HepG2 (cell line): ENCODE data around the gene ADGRV1. TPM values are rescaled to one million over a fixed set of nuclear protein-coding genes. Genes with fewer than 3 reads are reported as not detected.

Source experiments
- ATAC-seq: fragments of 200-7000 bp; cut with Tn5 transposase; 3 replicates; pipeline ENCODE4 v1.9.1; 2020; ENCODE audit warnings: mild to moderate bottlenecking, moderate library complexity
- BruUV-seq: library from RNA; stranded (reverse); fragments of 400-500 nt; replicated peaks from 2 replicates; lab custom pipeline; 2021; lab: Mats Ljungman, UMichigan
- CTCF ChIA-PET: fragments of 300-600 bp; formaldehyde crosslinking; extraction: SDS; loops from one replicate; lab custom pipeline; 2021; ENCODE audit warnings: low total read pairs, inconsistent platforms, low intra/inter-chr PET ratio; lab: Yijun Ruan, JAX
- POLR2A ChIA-PET: fragments of 350-600 bp; sonication (Branson Sonifier 250); formaldehyde crosslinking; loops from one replicate; lab custom pipeline; 2020; ENCODE audit warnings: antibody characterized with exemption, inconsistent platforms; lab: Yijun Ruan, JAX
- DNase-seq: peaks from one replicate; pipeline ENCODE4 v3.0.0-alpha.2; 2015; ENCODE audit warnings: low spot score
- FAIRE-seq: peaks from 3 replicates; lab custom pipeline; 2011; peaks lifted over from hg19 to GRCh38; lab: Jason Lieb, UNC
- H2AFZ ChIP-seq: one replicate; pipeline ENCODE4 v1.6.1; 2011; ENCODE audit warnings: low read length, inconsistent platforms
- H3K27ac ChIP-seq: fragments of 300-600 bp; 3 replicates; pipeline ENCODE4 v1.8.0; 2011; ENCODE audit warnings: mixed run types, mild to moderate bottlenecking, mixed read lengths, low read length, inconsistent platforms; ENCODE audit not compliant: insufficient read depth; ENCODE audit errors: extremely low read length
- H3K27me3 ChIP-seq, 2 experiments: fragments of 200-600 bp in 1 of 2; 2 replicates in 1 of 2; 3 replicates in 1 of 2; pipeline versions ENCODE4 v1.6.0 to v1.8.0; 2011; ENCODE audit warnings: low read length in 2 of 2, mild to moderate bottlenecking in 2 of 2, moderate library complexity in 2 of 2, inconsistent platforms in 1 of 2; ENCODE audit not compliant: insufficient read depth in 2 of 2, control insufficient read depth in 1 of 2
- H3K36me3 ChIP-seq, 2 experiments: fragments of 200-600 bp in 1 of 2; replicated peaks in 1 of 2; 2 replicates in 1 of 2; 3 replicates in 1 of 2; pipeline versions ENCODE4 v1.5.1 to v1.8.0; 2011; ENCODE audit warnings: low read length in 2 of 2, inconsistent platforms in 1 of 2; ENCODE audit not compliant: insufficient read depth in 2 of 2, control insufficient read depth in 1 of 2
- H3K4me1 ChIP-seq: 2 replicates; pipeline ENCODE4 v1.5.1; 2012; ENCODE audit warnings: low read length, inconsistent platforms; ENCODE audit not compliant: insufficient read depth
- H3K4me2 ChIP-seq: 2 replicates; pipeline ENCODE4 v1.6.0; 2011; ENCODE audit warnings: low read depth, low read length, inconsistent platforms
- H3K4me3 ChIP-seq, 3 experiments: fragments of 200-600 bp in 1 of 3; sonication (generic), shearing (Covaris generic) in 1 of 3; replicated peaks in 1 of 3; 2 replicates each; pipeline ENCODE4 v1.5.1; 2011 to 2016; ENCODE audit warnings: low read length in 3 of 3, inconsistent platforms in 2 of 3, low read depth in 2 of 3, mild to moderate bottlenecking in 2 of 3, control low read depth in 1 of 3, mixed read lengths in 1 of 3; ENCODE audit not compliant: insufficient read depth in 1 of 3
- H3K79me2 ChIP-seq: one replicate; pipeline ENCODE4 v1.6.1; 2011; ENCODE audit warnings: low read length, inconsistent platforms; ENCODE audit not compliant: insufficient read depth
- H3K9ac ChIP-seq: 2 replicates; pipeline ENCODE4 v1.6.0; 2011; ENCODE audit warnings: mild to moderate bottlenecking, low read depth, low read length, inconsistent platforms; ENCODE audit not compliant: insufficient read depth
- H3K9me3 ChIP-seq: 2 replicates; pipeline ENCODE4 v1.5.1; 2012; ENCODE audit warnings: mild to moderate bottlenecking, low read length
- H4K20me1 ChIP-seq: 2 replicates; pipeline ENCODE4 v1.6.0; 2011; ENCODE audit warnings: inconsistent platforms, mild to moderate bottlenecking, low read length, moderate library complexity; ENCODE audit not compliant: insufficient read depth
- BCL6 ChIP-seq: IDR thresholded peaks from 2 replicates; pipeline ENCODE4 v1.6.1; 2016; ENCODE audit warnings: missing genetic modification reagents, missing compliant biosample characterization
- BHLHE40 ChIP-seq: IDR thresholded peaks from 2 replicates; pipeline ENCODE4 v1.6.1; 2011; ENCODE audit warnings: low read length, improper control_type of control experiment
- CBX5 ChIP-seq: sonication (generic); formaldehyde crosslinking; IDR thresholded peaks from 2 replicates; pipeline ENCODE4 v1.4.0; 2020; ENCODE audit warnings: missing genetic modification reagents, borderline replicate concordance
- HNRNPLL ChIP-seq: fragments of 200-400 bp; formaldehyde crosslinking; IDR thresholded peaks from 2 replicates; pipeline ENCODE4 v1.6.1; 2017; ENCODE audit warnings: mild to moderate bottlenecking, low read depth, low read length; ENCODE audit not compliant: poor library complexity, severe bottlenecking
- MLLT10 ChIP-seq: sonication (generic); formaldehyde crosslinking; IDR thresholded peaks from 2 replicates; pipeline ENCODE4 v1.4.0; 2020; ENCODE audit warnings: missing genetic modification reagents
- TOPORS ChIP-seq: sonication (generic); formaldehyde crosslinking; IDR thresholded peaks from 2 replicates; pipeline ENCODE4 v1.8.0; 2023; ENCODE audit warnings: mild to moderate bottlenecking, missing genetic modification reagents
- XBP1 ChIP-seq: sonication (generic); formaldehyde crosslinking; IDR thresholded peaks from 2 replicates; pipeline ENCODE4 v1.5.0; 2020; ENCODE audit warnings: missing genetic modification reagents
- ZNF124 ChIP-seq: sonication (generic); formaldehyde crosslinking; IDR thresholded peaks from 2 replicates; pipeline ENCODE4 v1.4.0; 2020; ENCODE audit warnings: missing genetic modification reagents
- ZNF17 ChIP-seq: sonication (generic); formaldehyde crosslinking; IDR thresholded peaks from 2 replicates; pipeline ENCODE4 v1.5.0; 2020; ENCODE audit warnings: mild to moderate bottlenecking, missing genetic modification reagents
- ZNF431 ChIP-seq: sonication (generic); formaldehyde crosslinking; IDR thresholded peaks from 2 replicates; pipeline ENCODE4 v1.9.0; 2022; ENCODE audit warnings: missing genetic modification reagents, low read depth, mild to moderate bottlenecking, borderline replicate concordance
- ZNF567 ChIP-seq: sonication (generic); formaldehyde crosslinking; IDR thresholded peaks from 2 replicates; pipeline ENCODE4 v1.8.1; 2023; ENCODE audit warnings: mild to moderate bottlenecking, missing genetic modification reagents, borderline replicate concordance
- ZNF839 ChIP-seq: sonication (generic); formaldehyde crosslinking; IDR thresholded peaks from 2 replicates; pipeline ENCODE4 v1.4.0; 2020; ENCODE audit warnings: missing genetic modification reagents, mild to moderate bottlenecking, borderline replicate concordance
- WGBS: methylation state at CpG from one replicate; pipeline ENCODE4 v1.1.6; 2017; ENCODE audit warnings: low lambda C conversion rate; 5-methylcytosine and 5-hydroxymethylcytosine counted together
- in situ Hi-C: cut with HindIII; loops from 2 replicates; pipeline ENCODE4 v1.10.0; 2017; ENCODE audit warnings: low pct_unique_long_range_greater_than_20kb; ENCODE audit not compliant: extremely low pct_ligation_motif_present
- intact Hi-C: fragments of 100-400 bp; cut with micrococcal nuclease; formaldehyde crosslinking; loops from one replicate; pipeline ENCODE4 v1.10.0; 2022; ENCODE audit not compliant: unreplicated experiment
- polyA plus RNA-seq, 8 experiments: library from polyadenylated mRNA; depleted of rRNA in 3 of 8; stranded (reverse) in 7 of 8; unstranded in 1 of 8; fragments of >200 nt; fragmentation: Illumina TruSeq in 4 of 8; extraction: Trizol in 4 of 8; gene quantifications; 2 replicates each; pipeline versions ENCODE4 v1.2.1 to v1.2.3, GENCODE V29; 2011 to 2016; ENCODE audit warnings: low read depth in 4 of 8, missing spikeins in 1 of 8, mixed read lengths in 1 of 8; ENCODE audit not compliant: insufficient read depth in 1 of 8
- total RNA-seq, 5 experiments: library from RNA; depleted of rRNA; stranded (reverse); fragments of >200 nt; fragmentation: Illumina TruSeq; extraction: Trizol; gene quantifications; 2 replicates each; pipeline ENCODE4 v1.2.3, GENCODE V29; 2016; ENCODE audit warnings: low read depth in 1 of 5
- TF ChIP-seq, protein P1 (sequence below): sonication (generic); formaldehyde crosslinking; IDR thresholded peaks from 2 replicates; pipeline ENCODE4 v1.4.0; 2020; ENCODE audit warnings: low read depth, missing genetic modification reagents
- TF ChIP-seq, protein P2 (sequence below): sonication (generic); formaldehyde crosslinking; IDR thresholded peaks from 2 replicates; pipeline ENCODE4 v1.4.0; 2020; ENCODE audit warnings: missing genetic modification reagents

Gene ADGRV1
- total and polyA plus RNA-seq, 2 of the 13 experiments (the other 11 are each of a cell fraction or from before 2014, with no cell fraction given): 1.7 to 3.9 TPM

DNA sequence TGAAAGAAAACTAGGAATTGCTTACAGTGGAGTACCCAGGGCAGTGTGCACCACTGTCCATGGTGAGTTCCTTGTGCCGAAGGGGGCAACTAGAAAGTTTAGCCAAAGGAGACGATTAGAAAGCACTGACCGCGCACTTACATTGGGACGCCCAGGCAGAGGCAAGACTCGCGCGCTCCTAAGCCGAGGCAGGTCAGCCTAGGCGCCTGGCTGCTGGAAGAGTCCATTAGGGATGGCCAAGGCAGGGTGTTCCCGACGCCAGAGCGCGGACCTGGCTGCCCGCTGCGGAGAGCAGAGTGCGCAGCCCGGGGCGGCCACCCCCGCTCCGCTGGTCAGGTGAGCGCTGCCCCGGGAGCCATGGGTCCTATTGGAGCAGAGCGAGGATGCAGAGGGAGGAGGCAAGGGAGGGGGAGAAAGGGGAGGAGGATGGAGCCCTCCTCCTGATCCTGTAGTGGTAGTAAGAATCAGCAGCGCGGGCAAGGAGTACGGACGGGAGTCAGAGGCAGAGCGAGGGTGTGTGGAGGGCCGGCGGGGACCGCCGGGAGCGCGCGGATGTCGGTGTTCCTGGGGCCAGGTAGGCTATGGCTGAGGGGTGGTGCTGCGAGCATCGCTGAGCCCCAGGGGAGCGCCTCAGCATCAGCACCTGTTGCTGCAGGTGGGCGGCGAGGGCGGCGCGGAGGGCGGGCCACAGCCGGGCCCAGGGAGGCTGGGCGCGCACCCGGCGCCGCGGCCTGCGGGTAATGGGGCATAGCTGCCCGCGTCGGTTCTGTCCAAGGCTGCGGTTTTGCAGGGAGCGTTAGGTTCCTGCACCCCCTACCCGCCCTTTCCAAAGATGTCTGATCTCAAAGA, at the start of gene ADGRV1 (continued):
- TF ChIP-seq ZNF567 (CRISPR knock-in tag) (no peak), BCL6 (CRISPR knock-in tag) (no peak), ZNF124 (CRISPR knock-in tag) (no peak), HNRNPLL (peak; percentile 34)
- TF ChIP-seq, protein P1, sequence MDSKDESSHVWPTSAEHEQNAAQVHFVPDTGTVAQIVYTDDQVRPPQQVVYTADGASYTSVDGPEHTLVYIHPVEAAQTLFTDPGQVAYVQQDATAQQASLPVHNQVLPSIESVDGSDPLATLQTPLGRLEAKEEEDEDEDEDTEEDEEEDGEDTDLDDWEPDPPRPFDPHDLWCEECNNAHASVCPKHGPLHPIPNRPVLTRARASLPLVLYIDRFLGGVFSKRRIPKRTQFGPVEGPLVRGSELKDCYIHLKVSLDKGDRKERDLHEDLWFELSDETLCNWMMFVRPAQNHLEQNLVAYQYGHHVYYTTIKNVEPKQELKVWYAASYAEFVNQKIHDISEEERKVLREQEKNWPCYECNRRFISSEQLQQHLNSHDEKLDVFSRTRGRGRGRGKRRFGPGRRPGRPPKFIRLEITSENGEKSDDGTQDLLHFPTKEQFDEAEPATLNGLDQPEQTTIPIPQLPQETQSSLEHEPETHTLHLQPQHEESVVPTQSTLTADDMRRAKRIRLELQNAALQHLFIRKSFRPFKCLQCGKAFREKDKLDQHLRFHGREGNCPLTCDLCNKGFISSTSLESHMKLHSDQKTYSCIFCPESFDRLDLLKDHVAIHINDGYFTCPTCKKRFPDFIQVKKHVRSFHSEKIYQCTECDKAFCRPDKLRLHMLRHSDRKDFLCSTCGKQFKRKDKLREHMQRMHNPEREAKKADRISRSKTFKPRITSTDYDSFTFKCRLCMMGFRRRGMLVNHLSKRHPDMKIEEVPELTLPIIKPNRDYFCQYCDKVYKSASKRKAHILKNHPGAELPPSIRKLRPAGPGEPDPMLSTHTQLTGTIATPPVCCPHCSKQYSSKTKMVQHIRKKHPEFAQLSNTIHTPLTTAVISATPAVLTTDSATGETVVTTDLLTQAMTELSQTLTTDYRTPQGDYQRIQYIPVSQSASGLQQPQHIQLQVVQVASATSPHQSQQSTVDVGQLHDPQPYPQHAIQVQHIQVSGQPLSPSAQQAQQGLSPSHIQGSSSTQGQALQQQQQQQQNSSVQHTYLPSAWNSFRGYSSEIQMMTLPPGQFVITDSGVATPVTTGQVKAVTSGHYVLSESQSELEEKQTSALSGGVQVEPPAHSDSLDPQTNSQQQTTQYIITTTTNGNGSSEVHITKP: peak; percentile 99

DNA sequence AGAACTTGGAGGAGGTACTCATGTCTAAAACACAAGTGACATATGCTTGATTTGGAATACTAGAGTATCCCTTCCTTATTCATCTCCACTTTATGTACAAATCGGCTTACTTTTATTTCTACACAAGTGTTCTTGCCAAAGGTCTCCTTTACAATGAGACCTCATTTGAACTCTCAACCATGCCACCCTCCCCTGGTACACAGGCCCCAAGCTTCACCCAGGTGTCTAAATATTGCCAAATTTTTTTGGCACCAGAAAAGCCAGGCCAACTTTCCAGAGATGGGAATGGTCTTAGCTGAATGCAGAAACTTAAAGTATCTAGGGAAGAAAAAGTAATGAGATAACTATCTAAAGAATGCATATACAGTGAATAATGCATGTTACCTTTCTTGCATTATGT, 48.2 kb upstream of the ADGRV1 start:
- Histone ChIP-seq H3K9me3 (no peaks in the 10 kb centered on the region), H3K4me1 (no peaks in the 10 kb centered on the region), H3K27ac (no peak overlapping the region), H3K4me3 (no peak overlapping the region), H4K20me1 (no peaks in the 10 kb centered on the region), H3K27me3 (no peaks in the 10 kb centered on the region), H3K4me2 (no peak overlapping the region), H3K79me2 (no peaks in the 10 kb centered on the region), H3K36me3 (no peaks in the 10 kb centered on the region), H2AFZ (no peak overlapping the region), H3K9ac (no peak overlapping the region)
- intact Hi-C loops: no loop called here
- DNase-seq (no peak), FAIRE-seq (no peak), ATAC-seq (no peak)
- WGBS: 87% methylated on average over 1 of the region's 1 CpG
- in situ Hi-C loops: no loop called here
- TF ChIP-seq, protein P2, sequence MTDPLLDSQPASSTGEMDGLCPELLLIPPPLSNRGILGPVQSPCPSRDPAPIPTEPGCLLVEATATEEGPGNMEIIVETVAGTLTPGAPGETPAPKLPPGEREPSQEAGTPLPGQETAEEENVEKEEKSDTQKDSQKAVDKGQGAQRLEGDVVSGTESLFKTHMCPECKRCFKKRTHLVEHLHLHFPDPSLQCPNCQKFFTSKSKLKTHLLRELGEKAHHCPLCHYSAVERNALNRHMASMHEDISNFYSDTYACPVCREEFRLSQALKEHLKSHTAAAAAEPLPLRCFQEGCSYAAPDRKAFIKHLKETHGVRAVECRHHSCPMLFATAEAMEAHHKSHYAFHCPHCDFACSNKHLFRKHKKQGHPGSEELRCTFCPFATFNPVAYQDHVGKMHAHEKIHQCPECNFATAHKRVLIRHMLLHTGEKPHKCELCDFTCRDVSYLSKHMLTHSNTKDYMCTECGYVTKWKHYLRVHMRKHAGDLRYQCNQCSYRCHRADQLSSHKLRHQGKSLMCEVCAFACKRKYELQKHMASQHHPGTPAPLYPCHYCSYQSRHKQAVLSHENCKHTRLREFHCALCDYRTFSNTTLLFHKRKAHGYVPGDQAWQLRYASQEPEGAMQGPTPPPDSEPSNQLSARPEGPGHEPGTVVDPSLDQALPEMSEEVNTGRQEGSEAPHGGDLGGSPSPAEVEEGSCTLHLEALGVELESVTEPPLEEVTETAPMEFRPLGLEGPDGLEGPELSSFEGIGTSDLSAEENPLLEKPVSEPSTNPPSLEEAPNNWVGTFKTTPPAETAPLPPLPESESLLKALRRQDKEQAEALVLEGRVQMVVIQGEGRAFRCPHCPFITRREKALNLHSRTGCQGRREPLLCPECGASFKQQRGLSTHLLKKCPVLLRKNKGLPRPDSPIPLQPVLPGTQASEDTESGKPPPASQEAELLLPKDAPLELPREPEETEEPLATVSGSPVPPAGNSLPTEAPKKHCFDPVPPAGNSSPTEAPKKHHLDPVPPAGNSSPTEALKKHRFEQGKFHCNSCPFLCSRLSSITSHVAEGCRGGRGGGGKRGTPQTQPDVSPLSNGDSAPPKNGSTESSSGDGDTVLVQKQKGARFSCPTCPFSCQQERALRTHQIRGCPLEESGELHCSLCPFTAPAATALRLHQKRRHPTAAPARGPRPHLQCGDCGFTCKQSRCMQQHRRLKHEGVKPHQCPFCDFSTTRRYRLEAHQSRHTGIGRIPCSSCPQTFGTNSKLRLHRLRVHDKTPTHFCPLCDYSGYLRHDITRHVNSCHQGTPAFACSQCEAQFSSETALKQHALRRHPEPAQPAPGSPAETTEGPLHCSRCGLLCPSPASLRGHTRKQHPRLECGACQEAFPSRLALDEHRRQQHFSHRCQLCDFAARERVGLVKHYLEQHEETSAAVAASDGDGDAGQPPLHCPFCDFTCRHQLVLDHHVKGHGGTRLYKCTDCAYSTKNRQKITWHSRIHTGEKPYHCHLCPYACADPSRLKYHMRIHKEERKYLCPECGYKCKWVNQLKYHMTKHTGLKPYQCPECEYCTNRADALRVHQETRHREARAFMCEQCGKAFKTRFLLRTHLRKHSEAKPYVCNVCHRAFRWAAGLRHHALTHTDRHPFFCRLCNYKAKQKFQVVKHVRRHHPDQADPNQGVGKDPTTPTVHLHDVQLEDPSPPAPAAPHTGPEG (CRISPR knock-in tag): no peak
- no peak for TF ChIP-seq ZNF17 (CRISPR knock-in tag)
- no peak for TF ChIP-seq CBX5 (CRISPR knock-in tag)
- no peak for TF ChIP-seq ZNF839
- TF ChIP-seq ZNF431: no peak
- no peak for TF ChIP-seq XBP1 (CRISPR knock-in tag)
- no peak for TF ChIP-seq TOPORS (CRISPR knock-in tag)
- no peak for TF ChIP-seq BHLHE40
- no peak for TF ChIP-seq MLLT10 (CRISPR knock-in tag)
- BruUV-seq: no TSS peak
- POLR2A ChIA-PET: no interaction called here
- CTCF ChIA-PET: no interaction called here
